GF-D8 (cell line): ENCODE results near the gene FAM3C.

ENCODE experiments used
- DNase-seq: peaks from one replicate; lab custom pipeline; 2025; lab: John Stamatoyannopoulos, UW

FAM3C gene

GRCh38 chr7:121376979-121377378 is 19.1 kb downstream of the FAM3C start:
- no peak for DNase-seq

GRCh38 chr7:121373177-121373576 is 22.9 kb downstream of the FAM3C start:
- DNase-seq, result no peak

GRCh38 chr7:121372376-121373010 is 23.6 kb downstream of the FAM3C start:
- DNase-seq, result no peak

GRCh38 chr7:121371883-121372282 is 24.2 kb downstream of the FAM3C start:
- DNase-seq, result no peak

DNA sequence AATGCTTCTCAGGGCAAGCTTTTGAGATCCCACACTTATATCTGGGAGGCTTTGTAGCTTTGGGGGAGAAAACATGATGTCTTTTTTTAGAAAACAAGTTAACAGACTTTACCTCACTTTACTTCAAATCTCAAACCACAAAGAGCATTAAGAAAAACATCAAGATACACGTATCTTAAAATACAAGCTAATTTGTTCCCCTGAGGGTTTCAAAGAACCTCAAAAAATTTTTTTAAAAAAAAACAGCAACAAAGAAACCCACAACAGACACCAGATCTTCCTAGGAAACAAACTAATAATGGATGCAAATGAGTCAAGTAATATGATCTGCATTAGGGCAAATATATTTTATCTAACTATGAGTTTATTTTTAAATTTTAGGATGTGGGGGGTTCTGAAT is 24.7 kb downstream of the FAM3C start:
- DNase-seq, result no peak

DNA sequence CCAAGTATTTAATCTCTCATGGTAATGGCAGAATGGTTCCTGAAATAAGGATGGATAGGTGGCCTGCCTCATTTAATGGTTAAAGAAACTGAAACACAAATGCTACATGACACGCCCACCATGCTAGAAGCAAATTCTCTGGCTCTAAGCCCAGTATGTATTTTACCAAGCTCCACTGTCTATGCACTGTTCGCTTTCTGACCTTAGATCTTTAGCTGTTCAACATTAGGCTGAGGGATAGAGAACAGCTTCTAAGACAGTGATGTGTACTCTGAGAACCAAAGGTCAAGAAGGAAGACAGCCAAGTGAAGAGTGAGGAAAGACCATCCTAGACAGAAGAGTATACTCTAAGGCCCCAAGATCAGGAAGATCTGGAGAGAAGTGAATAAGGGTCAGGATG is 26.6 kb downstream of the FAM3C start:
- no peak for DNase-seq

- DNase-seq, result peak; percentile 2
These were observed 29.2 kb downstream of the FAM3C start for GRCh38 chr7:121366852-121367431.

DNA sequence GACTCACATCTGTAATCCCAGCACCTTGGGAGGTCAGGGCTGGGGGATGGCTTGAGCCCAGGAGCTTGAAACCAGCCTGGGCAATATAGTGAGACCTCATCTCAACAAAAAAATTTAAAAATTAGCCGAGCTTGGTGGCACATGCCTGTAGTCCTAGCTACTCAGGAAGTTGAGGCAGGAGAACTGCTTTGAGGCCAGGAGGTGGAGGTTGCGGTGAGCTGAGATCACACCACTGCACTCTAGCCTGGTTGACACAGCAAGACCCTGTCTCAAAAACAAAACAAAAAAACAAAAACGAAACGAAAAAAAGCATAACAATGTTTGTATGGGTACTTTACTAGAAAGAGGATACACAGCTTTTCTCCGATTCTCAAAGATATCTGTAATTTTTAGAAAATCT is 35.5 kb downstream of the FAM3C start:
- no peak for DNase-seq

- no peak for DNase-seq
These were observed 40.5 kb downstream of the FAM3C start for GRCh38 chr7:121355574-121355973.

- DNase-seq, result no peak
These were observed 43.8 kb downstream of the FAM3C start for GRCh38 chr7:121352323-121352722.

GRCh38 chr7:121351682-121352081 is 44.4 kb downstream of the FAM3C start:
- DNase-seq, result no peak

DNA sequence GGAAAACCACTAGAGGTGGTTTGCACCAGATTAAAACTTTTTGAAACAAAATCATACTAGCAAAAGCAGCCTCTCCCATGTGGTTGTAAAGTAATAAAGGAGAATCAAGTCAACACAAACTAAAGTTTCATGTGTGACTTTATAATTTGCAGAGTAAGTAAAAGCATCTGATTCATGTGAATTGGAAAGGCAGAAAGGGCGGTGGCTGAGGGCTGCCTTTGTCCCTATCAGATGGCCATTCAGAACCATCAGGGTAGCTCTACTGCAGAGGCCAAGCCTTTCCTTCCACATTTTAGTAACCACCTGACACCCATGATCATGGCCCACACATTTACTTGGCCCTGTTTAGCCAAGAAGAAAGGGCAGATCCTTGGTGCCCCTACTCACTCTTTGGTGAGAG is 51.6 kb downstream of the FAM3C start:
- no peak for DNase-seq

- no peak for DNase-seq
These were observed 52.0 kb downstream of the FAM3C start for GRCh38 chr7:121344093-121344492.

GRCh38 chr7:121343302-121343701 is 52.8 kb downstream of the FAM3C start:
- no peak for DNase-seq

DNA sequence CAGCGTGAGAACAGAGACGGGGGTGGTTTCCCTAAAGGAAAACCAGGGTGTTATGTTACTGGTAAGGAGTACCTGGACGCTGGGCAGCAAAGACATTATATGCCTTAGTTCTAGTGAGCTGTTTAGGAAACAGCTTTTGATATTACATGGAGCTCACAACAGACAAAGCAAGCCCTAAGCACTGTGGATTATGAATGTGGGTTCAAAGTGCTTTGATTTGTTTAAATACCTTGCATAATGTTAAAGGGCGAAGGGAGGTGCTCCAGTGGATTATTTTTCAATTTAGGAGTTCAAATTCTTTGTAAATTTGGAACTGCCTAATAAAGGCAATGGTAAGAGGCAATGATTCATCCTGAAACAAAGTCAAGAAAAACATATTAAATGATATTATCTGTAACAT is 53.5 kb downstream of the FAM3C start:
- DNase-seq, result no peak

DNA sequence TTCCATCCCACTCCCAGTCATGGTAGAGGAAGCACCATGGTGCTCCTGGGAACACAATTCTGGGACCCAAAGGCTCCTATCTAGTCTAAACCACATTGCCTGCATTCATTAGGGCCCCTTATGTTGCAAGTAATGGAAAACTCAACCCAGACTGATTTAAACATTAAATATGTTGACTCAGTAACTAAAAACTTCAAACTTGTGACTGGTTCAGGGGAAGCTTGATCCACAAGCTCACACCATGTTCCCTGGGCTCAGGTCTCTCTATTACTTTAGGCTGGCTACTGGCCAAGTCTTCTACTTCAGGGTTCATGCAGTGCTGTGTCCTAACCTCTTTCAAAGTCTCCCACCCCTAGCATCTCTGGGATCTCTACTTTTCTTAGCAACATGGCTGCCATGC is 54.2 kb downstream of the FAM3C start:
- DNase-seq, result no peak

GRCh38 chr7:121339082-121339481 is 57.0 kb downstream of the FAM3C start:
- DNase-seq, result peak; percentile 18

GRCh38 chr7:121337398-121337797 is 58.7 kb downstream of the FAM3C start:
- no peak for DNase-seq

DNA sequence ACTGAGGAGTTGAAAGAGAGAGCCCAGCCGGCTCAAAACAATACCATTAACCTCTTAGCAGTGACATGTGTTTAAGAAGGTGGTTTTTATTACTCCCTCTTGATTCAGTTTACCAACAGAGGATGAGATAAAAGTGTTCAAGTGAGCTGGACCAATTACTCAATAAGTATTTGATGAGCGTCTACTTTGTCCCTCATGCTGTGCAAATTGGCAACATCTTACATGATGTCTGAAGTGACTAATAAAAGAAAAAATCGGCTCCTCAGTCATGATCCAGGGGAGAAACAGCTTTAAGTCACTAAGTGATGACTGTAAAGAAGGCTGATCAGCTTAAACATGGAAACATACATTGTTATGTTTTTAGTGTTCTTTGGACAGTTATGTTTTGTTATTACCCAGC is 59.5 kb downstream of the FAM3C start:
- no peak for DNase-seq

- no peak for DNase-seq
These were observed 61.0 kb downstream of the FAM3C start for GRCh38 chr7:121334875-121335648.

DNA sequence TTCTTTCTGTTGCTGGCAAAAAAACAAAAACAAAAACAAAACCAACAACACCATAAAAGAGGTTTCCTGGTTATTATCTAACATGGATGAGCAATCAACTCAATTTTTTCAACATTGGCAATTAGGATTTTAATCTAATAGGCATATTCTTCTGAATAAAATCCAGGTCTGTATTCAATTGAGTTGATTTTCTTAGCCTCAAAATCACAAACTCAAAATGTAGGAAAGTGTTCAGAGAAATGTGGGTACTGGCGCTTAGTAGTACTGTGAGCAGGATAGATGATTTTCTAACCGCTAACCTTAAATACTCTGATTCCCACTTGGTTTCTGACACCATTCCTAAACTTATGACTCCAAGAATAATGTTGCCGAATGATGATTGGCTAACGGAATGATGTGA is 61.7 kb downstream of the FAM3C start:
- DNase-seq, result no peak

GRCh38 chr7:121331574-121331973 is 64.5 kb downstream of the FAM3C start:
- DNase-seq, result no peak

GRCh38 chr7:121331048-121331447 is 65.1 kb downstream of the FAM3C start:
- no peak for DNase-seq
